ENCODE measurements around the gene ARMC2.
"Not testable (repeated sequence)": the region's sequence is repeated elsewhere in the genome, so short reads cannot be mapped to it uniquely, and the experiment has no call there.

The ARMC2 gene

GRCh38 chr6:108848116-108848868 lies at the start of gene ARMC2:
TSS of gene ARMC2 (plus strand) at chr6:108848422. CDS start at chr6:108854268, 5,846 bp downstream.
- peak; percentile 88 for DNase-seq (ENCODE audit: low read depth)

- peak; percentile 26 for DNase-seq (ENCODE audit: low read depth)
Measured at GRCh38 chr6:108798670-108799353, 49.4 kb upstream of the ARMC2 start.

- no peak for DNase-seq (ENCODE audit: low read depth)
Measured at GRCh38 chr6:108799354-108799717, 48.9 kb upstream of the ARMC2 start.

GRCh38 chr6:108799791-108800190 lies 48.4 kb upstream of the ARMC2 start:
- DNase-seq (ENCODE audit: low read depth), result no peak

GRCh38 chr6:108800427-108800864 lies 47.8 kb upstream of the ARMC2 start:
- DNase-seq (ENCODE audit: low read depth), result no peak

GRCh38 chr6:108801366-108801765 lies 46.9 kb upstream of the ARMC2 start:
- DNase-seq (ENCODE audit: low read depth), result no peak

- no peak for DNase-seq (ENCODE audit: low read depth)
Measured at GRCh38 chr6:108803982-108804490, 44.2 kb upstream of the ARMC2 start.

GRCh38 chr6:108804956-108805355 lies 43.3 kb upstream of the ARMC2 start:
- DNase-seq (ENCODE audit: low read depth), result no peak

GRCh38 chr6:108805611-108806167 lies 42.5 kb upstream of the ARMC2 start:
- no peak for DNase-seq (ENCODE audit: low read depth)

GRCh38 chr6:108806171-108806570 lies 42.1 kb upstream of the ARMC2 start:
- no peak for DNase-seq (ENCODE audit: low read depth)

GRCh38 chr6:108806665-108807064 lies 41.6 kb upstream of the ARMC2 start:
- no peak for DNase-seq (ENCODE audit: low read depth)

GRCh38 chr6:108807928-108808327 lies 40.3 kb upstream of the ARMC2 start:
- no peak for DNase-seq (ENCODE audit: low read depth)

- DNase-seq (ENCODE audit: low read depth), result no peak
Measured at GRCh38 chr6:108809211-108809610, 39.0 kb upstream of the ARMC2 start.

- DNase-seq (ENCODE audit: low read depth), result no peak
Measured at GRCh38 chr6:108810057-108810643, 38.1 kb upstream of the ARMC2 start.

- DNase-seq (ENCODE audit: low read depth), result no peak
Measured at GRCh38 chr6:108811490-108811889, 36.7 kb upstream of the ARMC2 start.

- DNase-seq (ENCODE audit: low read depth), result not testable (repeated sequence)
Measured at GRCh38 chr6:108813218-108813617, 35.0 kb upstream of the ARMC2 start.

- not testable (repeated sequence) for DNase-seq (ENCODE audit: low read depth)
Measured at GRCh38 chr6:108817276-108817675, 30.9 kb upstream of the ARMC2 start.

- DNase-seq (ENCODE audit: low read depth), result no peak
Measured at GRCh38 chr6:108820006-108820405, 28.2 kb upstream of the ARMC2 start.

- no peak for DNase-seq (ENCODE audit: low read depth)
Measured at GRCh38 chr6:108822401-108822800, 25.8 kb upstream of the ARMC2 start.

- no peak for DNase-seq (ENCODE audit: low read depth)
Measured at GRCh38 chr6:108825326-108825725, 22.9 kb upstream of the ARMC2 start.

GRCh38 chr6:108831104-108831503 lies 17.1 kb upstream of the ARMC2 start:
- no peak for DNase-seq (ENCODE audit: low read depth)

GRCh38 chr6:108832738-108833137 lies 15.5 kb upstream of the ARMC2 start:
- DNase-seq (ENCODE audit: low read depth), result no peak

Data from activated T-cell treated with anti-CD3 and anti-CD28 coated beads for 24 hours (primary cell).